SU-DHL-6 (cell line): Measurements from ENCODE around the gene CPAMD8.

Source experiments
- H2AFZ ChIP-seq: fragments of 200-600 bp; sonication (generic); 2 replicates; pipeline ENCODE4 v1.6.1; 2014; ENCODE audit warnings: low read depth, mild to moderate bottlenecking, moderate library complexity, mixed read lengths, antibody characterized with exemption, low read length; ENCODE audit not compliant: severe bottlenecking
- H3F3A ChIP-seq: fragments of 200-600 bp; shearing (Covaris generic); 2 replicates; pipeline ENCODE4 v1.6.0; 2016; ENCODE audit warnings: antibody characterized with exemption, mild to moderate bottlenecking; ENCODE audit not compliant: insufficient read depth
- H3K27ac ChIP-seq: fragments of 200-600 bp; sonication (generic); 2 replicates; pipeline ENCODE4 v1.5.1; 2016; ENCODE audit warnings: low read depth, mild to moderate bottlenecking, low read length, moderate library complexity, mixed read lengths
- H3K27me3 ChIP-seq: fragments of 200-600 bp; sonication (generic), shearing (Covaris generic); 2 replicates; pipeline ENCODE4 v1.6.0; 2014; ENCODE audit warnings: mild to moderate bottlenecking, low read length
- H3K36me3 ChIP-seq: fragments of 200-600 bp; sonication (generic); 2 replicates; pipeline ENCODE4 v1.6.1; 2014; ENCODE audit warnings: mild to moderate bottlenecking, low read length, mixed read lengths
- H3K4me2 ChIP-seq: fragments of 300-600, 200-600 bp; shearing (Covaris generic), sonication (generic); 2 replicates; pipeline ENCODE4 v1.6.0; 2014; ENCODE audit warnings: low read length, low read depth, mild to moderate bottlenecking; ENCODE audit not compliant: poor library complexity, severe bottlenecking
- H3K4me3 ChIP-seq: fragments of 200-600 bp; sonication (generic); 2 replicates; pipeline ENCODE4 v1.5.1; 2014; ENCODE audit warnings: antibody characterized with exemption, low read length, mild to moderate bottlenecking, mixed read lengths; ENCODE audit not compliant: insufficient read depth, poor library complexity, severe bottlenecking
- H3K79me2 ChIP-seq: fragments of 200-600 bp; sonication (generic); 2 replicates; pipeline ENCODE4 v1.6.1; 2014; ENCODE audit warnings: mild to moderate bottlenecking, low read length, moderate library complexity; ENCODE audit not compliant: insufficient read depth
- H3K9ac ChIP-seq: fragments of 200-600 bp; sonication (generic); 2 replicates; pipeline ENCODE4 v1.7.0; 2014; ENCODE audit warnings: mild to moderate bottlenecking, low read length
- H3K9me2 ChIP-seq: fragments of 200-600 bp; sonication (generic); replicated peaks from 2 replicates; pipeline ENCODE4 v1.6.1; 2014; ENCODE audit warnings: low read length; ENCODE audit not compliant: insufficient read depth
- H3K9me3 ChIP-seq: fragments of 200-600 bp; sonication (generic); 2 replicates; pipeline ENCODE4 v1.6.1; 2014; ENCODE audit warnings: low read length, mixed read lengths; ENCODE audit not compliant: insufficient read depth
- H4K20me1 ChIP-seq: fragments of 200-600 bp; sonication (generic); 2 replicates; pipeline ENCODE4 v1.6.1; 2014; ENCODE audit warnings: low read depth, mild to moderate bottlenecking, antibody characterized with exemption, low read length, moderate library complexity, mixed read lengths
- CTCF ChIP-seq: fragments of 200-600 bp; sonication (generic); IDR thresholded peaks from one replicate; pipeline ENCODE4 v1.5.1; 2017; ENCODE audit warnings: antibody characterized with exemption, mild to moderate bottlenecking, low read length, moderate library complexity; ENCODE audit not compliant: insufficient read depth, poor library complexity, severe bottlenecking
- EZH2phosphoT487 ChIP-seq: fragments of 200-600 bp; sonication (generic), shearing (Covaris generic); conservative IDR thresholded peaks from 2 replicates; pipeline ENCODE4 v1.6.1; 2018; ENCODE audit warnings: mild to moderate bottlenecking, antibody characterized with exemption, low read length, moderate library complexity, mixed read lengths

The CPAMD8 gene

GRCh38 chr19:16859626-16860025 lies 167.0 kb downstream of the CPAMD8 start:
- Histone ChIP-seq H3K27me3 (no peaks in the 10 kb centered on the region), H3K4me3 (no peak overlapping the region), H3K79me2 (no peaks in the 10 kb centered on the region), H2AFZ (no peak overlapping the region), H4K20me1 (no peaks in the 10 kb centered on the region), H3K9me3 (no peaks in the 10 kb centered on the region), H3K27ac (no peak overlapping the region), H3F3A (no peaks in the 10 kb centered on the region), H3K4me2 (no peak overlapping the region), H3K36me3 (no peaks in the 10 kb centered on the region), H3K9me2 (no peaks in the 10 kb centered on the region), H3K9ac (no peak overlapping the region)
- TF ChIP-seq EZH2phosphoT487 (no peak), CTCF (no peak)

GRCh38 chr19:16856091-16856490 lies 170.5 kb downstream of the CPAMD8 start:
- H3K9me2 ChIP-seq = no peaks in the 10 kb centered on the region
- H4K20me1 ChIP-seq = no peaks in the 10 kb centered on the region
- no peak overlapping the region for H3K4me3 ChIP-seq
- H3K27ac ChIP-seq = no peak overlapping the region
- H3K4me2 ChIP-seq = no peak overlapping the region
- TF ChIP-seq EZH2phosphoT487 (no peak), CTCF (no peak)
- no peaks in the 10 kb centered on the region for H3K27me3 ChIP-seq
- H3K9me3 ChIP-seq = no peaks in the 10 kb centered on the region
- H3K79me2 ChIP-seq = no peaks in the 10 kb centered on the region
- H3K9ac ChIP-seq = no peak overlapping the region
- no peak overlapping the region for H2AFZ ChIP-seq
- no peaks in the 10 kb centered on the region for H3K36me3 ChIP-seq
- H3F3A ChIP-seq = no peaks in the 10 kb centered on the region

GRCh38 chr19:16853066-16853465 lies 173.5 kb downstream of the CPAMD8 start:
- no peaks in the 10 kb centered on the region for H3K36me3 ChIP-seq

GRCh38 chr19:16851031-16851712 lies 175.4 kb downstream of the CPAMD8 start:
- TF ChIP-seq EZH2phosphoT487 (no peak), CTCF (no peak)
- no peaks in the 10 kb centered on the region for H3K9me3 ChIP-seq
- no peaks in the 10 kb centered on the region for H3K9me2 ChIP-seq
- no peak overlapping the region for H3K4me2 ChIP-seq
- no peak overlapping the region for H3K4me3 ChIP-seq
- H3K36me3 ChIP-seq = no peaks in the 10 kb centered on the region
- H3K27me3 ChIP-seq = no peaks in the 10 kb centered on the region
- no peaks in the 10 kb centered on the region for H4K20me1 ChIP-seq
- H3K79me2 ChIP-seq = no peaks in the 10 kb centered on the region
- H3K9ac ChIP-seq = no peak overlapping the region
- no peaks in the 10 kb centered on the region for H3F3A ChIP-seq
- no peak overlapping the region for H2AFZ ChIP-seq
- no peak overlapping the region for H3K27ac ChIP-seq

More at GRCh38 chr19:16853066-16853465, 173.5 kb downstream of the CPAMD8 start:
- Histone ChIP-seq H3K79me2 (no peaks in the 10 kb centered on the region), H3K27me3 (no peaks in the 10 kb centered on the region), H4K20me1 (no peaks in the 10 kb centered on the region), H3F3A (no peaks in the 10 kb centered on the region), H2AFZ (no peak overlapping the region), H3K4me3 (no peak overlapping the region), H3K9me3 (no peaks in the 10 kb centered on the region), H3K9me2 (no peaks in the 10 kb centered on the region), H3K4me2 (no peak overlapping the region), H3K9ac (no peak overlapping the region), H3K27ac (no peak overlapping the region)
- no peak for TF ChIP-seq EZH2phosphoT487
